WERI-Rb-1 (cell line): ENCODE measurements around the gene NATD1.

Experiments used
- DNase-seq: peaks from one replicate; pipeline ENCODE4 v3.0.0-alpha.2; 2020
- H3K27ac ChIP-seq: fragments of 250-450 bp; sonication (Bioruptor Pico); 2 replicates; pipeline ENCODE4 v1.5.1; 2020; ENCODE audit warnings: mild to moderate bottlenecking, moderate library complexity
- H3K27me3 ChIP-seq: fragments of 250-450 bp; sonication (Bioruptor Pico); 2 replicates; pipeline ENCODE4 v1.5.1; 2021; ENCODE audit warnings: mild to moderate bottlenecking, low read depth, moderate library complexity; ENCODE audit not compliant: insufficient read depth, severe bottlenecking
- H3K36me3 ChIP-seq: fragments of 250-450 bp; sonication (Bioruptor Pico); 2 replicates; pipeline ENCODE4 v1.5.1; 2020; ENCODE audit warnings: mild to moderate bottlenecking, moderate library complexity
- H3K4me3 ChIP-seq: 2 replicates; pipeline ENCODE4 v1.5.1; 2011; ENCODE audit warnings: low read depth, mild to moderate bottlenecking, control low read depth, low read length
- H3K9me3 ChIP-seq: fragments of 250-450 bp; sonication (Bioruptor Pico); 2 replicates; pipeline ENCODE4 v1.5.1; 2021; ENCODE audit warnings: mild to moderate bottlenecking, moderate library complexity; ENCODE audit not compliant: severe bottlenecking
- TF ChIP-seq, protein P1 (sequence below): IDR thresholded peaks from 2 replicates; pipeline ENCODE4 v1.5.1; 2011; ENCODE audit warnings: low read depth, mild to moderate bottlenecking, control low read depth, inconsistent platforms, low read length

The NATD1 gene

DNA sequence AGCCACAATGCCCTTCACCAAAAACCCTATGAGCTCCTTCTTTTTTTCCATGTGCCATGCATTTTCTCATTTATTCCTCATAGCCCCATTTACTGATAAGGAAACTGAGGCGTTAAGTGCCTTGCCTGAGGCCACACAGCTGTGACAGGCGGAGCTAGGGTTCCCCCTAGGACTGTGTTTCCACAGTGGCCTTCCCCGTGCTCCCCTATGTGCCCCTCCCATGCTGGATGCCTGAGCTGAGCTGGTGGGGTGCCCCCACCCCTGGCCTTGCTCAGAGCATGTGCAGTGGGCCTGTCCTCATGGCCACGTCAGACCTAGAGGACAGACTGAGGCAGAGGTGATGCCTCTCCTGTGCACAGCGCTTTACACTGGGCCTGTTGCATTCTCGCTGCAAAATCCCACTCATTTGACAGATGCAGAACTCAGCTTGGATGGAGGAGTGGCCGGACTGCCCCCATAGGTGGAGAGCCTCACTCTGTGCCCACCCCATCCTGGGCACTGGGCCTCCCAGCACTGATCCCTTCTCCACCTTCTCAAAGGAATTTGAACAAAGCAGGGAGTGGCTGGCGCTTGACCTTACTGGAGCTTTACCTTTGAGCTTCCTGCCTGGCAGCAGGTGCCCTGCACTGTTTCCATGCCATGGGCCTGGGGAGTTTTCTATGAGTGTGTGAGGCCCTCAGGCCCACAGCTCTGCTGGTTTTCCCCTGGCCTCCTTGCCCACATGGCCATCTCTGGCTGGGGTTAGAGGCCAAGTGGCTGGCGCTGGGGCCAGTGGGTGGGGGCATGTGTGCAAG lies 33.9 kb upstream of the NATD1 start:
- no peaks in the 10 kb centered on the region for H3K27me3 ChIP-seq
- TF ChIP-seq, protein P1, sequence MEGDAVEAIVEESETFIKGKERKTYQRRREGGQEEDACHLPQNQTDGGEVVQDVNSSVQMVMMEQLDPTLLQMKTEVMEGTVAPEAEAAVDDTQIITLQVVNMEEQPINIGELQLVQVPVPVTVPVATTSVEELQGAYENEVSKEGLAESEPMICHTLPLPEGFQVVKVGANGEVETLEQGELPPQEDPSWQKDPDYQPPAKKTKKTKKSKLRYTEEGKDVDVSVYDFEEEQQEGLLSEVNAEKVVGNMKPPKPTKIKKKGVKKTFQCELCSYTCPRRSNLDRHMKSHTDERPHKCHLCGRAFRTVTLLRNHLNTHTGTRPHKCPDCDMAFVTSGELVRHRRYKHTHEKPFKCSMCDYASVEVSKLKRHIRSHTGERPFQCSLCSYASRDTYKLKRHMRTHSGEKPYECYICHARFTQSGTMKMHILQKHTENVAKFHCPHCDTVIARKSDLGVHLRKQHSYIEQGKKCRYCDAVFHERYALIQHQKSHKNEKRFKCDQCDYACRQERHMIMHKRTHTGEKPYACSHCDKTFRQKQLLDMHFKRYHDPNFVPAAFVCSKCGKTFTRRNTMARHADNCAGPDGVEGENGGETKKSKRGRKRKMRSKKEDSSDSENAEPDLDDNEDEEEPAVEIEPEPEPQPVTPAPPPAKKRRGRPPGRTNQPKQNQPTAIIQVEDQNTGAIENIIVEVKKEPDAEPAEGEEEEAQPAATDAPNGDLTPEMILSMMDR: no peak
- no peak overlapping the region for H3K27ac ChIP-seq
- H3K36me3 ChIP-seq: no peaks in the 10 kb centered on the region
- no peak overlapping the region for H3K4me3 ChIP-seq
- no peaks in the 10 kb centered on the region for H3K9me3 ChIP-seq
- no peak for DNase-seq

DNA sequence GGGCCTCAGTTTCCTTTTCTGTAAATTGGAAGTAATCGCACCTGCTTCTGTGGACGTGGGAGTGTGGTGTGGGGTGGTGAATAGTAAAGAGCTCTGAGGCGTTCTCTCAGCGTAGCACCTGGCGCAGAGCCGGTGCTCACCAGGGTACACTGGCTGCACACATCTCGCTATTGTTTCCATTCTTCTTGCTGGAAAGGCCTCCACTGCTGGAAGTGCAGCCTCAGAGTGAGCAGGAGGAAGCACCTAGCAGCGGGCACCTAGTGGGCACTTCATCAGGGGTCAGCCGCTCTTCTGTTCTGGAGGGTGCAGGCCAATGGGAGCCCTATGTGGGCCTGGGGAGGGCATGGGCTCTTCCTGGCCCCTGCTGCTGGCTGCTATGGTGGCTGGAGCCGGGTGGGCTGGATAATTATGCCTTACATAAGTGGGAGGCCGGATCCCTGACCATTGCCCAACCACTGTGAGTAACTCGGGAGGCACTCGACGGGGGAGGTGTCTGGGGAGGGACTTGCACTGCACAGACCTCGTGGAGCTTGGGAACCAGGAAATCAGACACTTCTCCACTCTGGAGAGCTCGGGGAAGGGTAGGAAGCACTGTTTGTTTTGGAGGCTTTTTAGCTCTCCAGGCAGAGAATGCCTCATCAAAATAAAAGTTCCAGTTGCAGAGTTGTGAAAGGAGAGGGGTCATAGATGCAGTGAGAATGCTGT lies 33.0 kb upstream of the NATD1 start:
- no peaks in the 10 kb centered on the region for H3K27me3 ChIP-seq
- TF ChIP-seq, protein P1: no peak
- DNase-seq: no peak
- no peaks in the 10 kb centered on the region for H3K36me3 ChIP-seq
- no peak overlapping the region for H3K4me3 ChIP-seq
- H3K27ac ChIP-seq: no peak overlapping the region
- no peaks in the 10 kb centered on the region for H3K9me3 ChIP-seq

DNA sequence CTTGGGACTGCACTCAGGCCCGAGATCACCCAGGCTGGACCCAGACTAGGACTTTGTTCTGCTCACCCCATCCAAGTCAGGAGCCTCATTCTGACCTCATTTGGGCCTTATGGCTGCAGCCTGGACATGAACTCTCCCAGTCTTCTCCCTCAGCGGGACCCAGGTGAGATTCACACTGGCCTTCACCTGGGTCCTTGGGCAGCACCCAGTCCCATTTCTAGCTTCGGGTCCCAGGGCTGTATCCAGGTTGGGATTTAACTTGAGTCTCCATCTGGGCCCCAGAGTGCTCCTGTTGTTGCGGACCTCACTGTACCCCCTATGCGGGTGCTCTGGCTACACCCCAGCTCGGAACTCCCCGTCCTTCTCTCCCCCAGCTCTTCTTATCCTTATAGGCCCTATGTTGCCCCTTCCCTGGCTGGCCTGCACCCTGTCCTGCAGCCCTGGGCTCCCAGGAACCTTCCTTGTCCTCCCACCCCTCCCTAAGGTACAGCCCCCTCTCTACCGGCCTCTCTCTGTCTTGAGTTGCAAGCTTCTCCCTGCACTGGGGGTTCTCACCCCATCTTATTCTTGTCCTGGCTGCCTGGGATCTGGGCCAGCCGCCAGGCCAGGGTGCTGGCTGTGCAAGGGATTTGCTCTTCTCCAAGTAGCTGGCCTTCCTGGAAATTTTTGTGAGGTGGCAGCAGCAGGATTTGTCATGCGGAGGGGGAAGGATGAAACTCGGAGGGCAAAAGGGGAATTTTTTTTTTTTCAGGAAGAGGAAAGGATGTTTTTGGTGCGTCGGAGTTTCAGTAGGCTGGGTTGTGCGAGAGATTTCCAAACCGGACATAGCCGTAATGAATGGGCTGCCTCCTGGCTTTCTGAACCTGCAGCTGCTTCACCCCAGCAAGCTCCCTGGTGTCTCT lies 32.2 kb upstream of the NATD1 start:
- TF ChIP-seq, protein P1: no peak
- H3K27me3 ChIP-seq: no peaks in the 10 kb centered on the region
- peak overlapping the region; percentile 82 for H3K4me3 ChIP-seq
- H3K27ac ChIP-seq: peak overlapping the region; percentile 65; the same call in 1 of the 2 replicates
- H3K9me3 ChIP-seq: no peaks in the 10 kb centered on the region
- DNase-seq: no peak
- no peaks in the 10 kb centered on the region for H3K36me3 ChIP-seq

DNA sequence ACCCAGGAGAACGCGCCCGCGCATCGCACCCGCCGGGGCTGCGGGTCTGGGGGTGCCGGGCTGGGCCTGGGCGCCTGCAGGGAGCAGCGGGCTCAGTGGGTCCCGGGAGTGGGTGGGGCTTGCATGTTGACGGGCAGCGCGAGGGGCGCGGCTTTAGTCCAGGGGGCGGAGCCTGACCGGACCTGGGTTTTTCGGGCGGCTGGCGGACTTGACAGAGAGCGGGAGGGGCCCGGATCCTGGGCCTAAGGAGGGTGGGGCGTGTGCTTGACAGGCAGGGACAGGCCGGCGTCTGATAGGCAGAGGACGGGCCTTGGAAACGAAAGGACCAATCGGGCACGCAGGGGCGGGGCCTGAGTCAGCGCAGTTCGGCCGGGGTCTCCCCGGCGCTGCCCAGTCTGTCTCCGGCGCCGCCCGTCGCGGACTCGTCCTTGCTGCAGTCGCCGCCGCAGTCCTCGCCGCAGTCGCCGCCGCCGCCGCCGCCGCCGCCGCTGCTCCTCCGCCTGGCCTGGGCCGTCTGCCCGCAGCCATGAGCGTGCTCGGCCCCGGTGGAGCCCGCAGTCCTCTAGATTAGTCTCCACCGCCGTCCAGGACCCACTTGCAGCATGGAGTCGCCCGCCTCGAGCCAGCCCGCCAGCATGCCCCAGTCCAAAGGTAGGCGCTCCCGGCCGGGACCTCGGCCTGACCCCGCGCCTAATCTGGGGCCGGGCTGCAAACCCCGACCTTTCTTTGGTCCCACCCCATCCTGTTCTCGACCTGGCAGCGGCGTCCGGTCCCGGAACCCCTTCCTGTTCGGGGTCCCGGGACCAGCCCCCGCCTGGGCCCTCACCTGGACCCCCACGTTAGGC lies 31.3 kb upstream of the NATD1 start, which contains the start of gene MAP2K3:
TSS of gene MAP2K3 (plus strand) at position 393 of the 845 bp plus-strand sequence. CDS start at position 603, 210 bp downstream.
- no peaks in the 10 kb centered on the region for H3K36me3 ChIP-seq
- H3K27ac ChIP-seq: peak within 1 kb of the TSS; percentile 65
- TF ChIP-seq, protein P1: no peak
- peak; percentile 99 for DNase-seq
- H3K4me3 ChIP-seq: peak within 1 kb of the TSS; percentile 82
- no peaks in the 10 kb centered on the region for H3K27me3 ChIP-seq
- no peaks in the 10 kb centered on the region for H3K9me3 ChIP-seq
